B cell (primary cell): ENCODE results near the gene HS3ST6. TPM values are rescaled to one million over a fixed set of nuclear protein-coding genes. Genes with fewer than 3 reads are reported as not detected.

ENCODE experiments used
- ATAC-seq: fragments of 200-7000 bp; cut with Tn5 transposase; one replicate; pipeline ENCODE4 v1.10.0; 2021; ENCODE audit warnings: low read depth, mild to moderate bottlenecking, moderate number of reproducible peaks, moderate library complexity
- CTCF ChIA-PET: fragments of 350-600 bp; sonication (Branson Sonifier 250); formaldehyde crosslinking; loops from one replicate; lab custom pipeline; 2021; ENCODE audit warnings: antibody characterized with exemption, inconsistent platforms; lab: Charles Lee
- POLR2A ChIA-PET: fragments of 350-600 bp; sonication (Branson Sonifier 250); formaldehyde crosslinking; loops from one replicate; lab custom pipeline; 2021; ENCODE audit warnings: antibody characterized with exemption; lab: Charles Lee
- DNase-seq: peaks from one replicate; pipeline ENCODE4 v3.0.0; 2013
- H2AFZ ChIP-seq: 2 replicates; pipeline ENCODE4 v1.6.1; 2012; ENCODE audit warnings: mild to moderate bottlenecking, low read depth, low read length; ENCODE audit not compliant: insufficient read depth, poor library complexity, severe bottlenecking
- H3K27ac ChIP-seq, 2 donors: 1 replicate in 1 of 2; 2 replicates in 1 of 2; pipeline ENCODE4 v1.5.1; 2012 to 2013; ENCODE audit warnings: low read length in 2 of 2, mild to moderate bottlenecking in 2 of 2, moderate library complexity in 1 of 2
- H3K27me3 ChIP-seq, 4 experiments: fragments of 200-600 bp in 1 of 4; sonication (generic) in 1 of 4; replicated peaks in 1 of 4; 1 replicate in 2 of 4; 2 replicates in 2 of 4; pipeline versions ENCODE4 v1.6.1 to v1.7.0; 2013 to 2016; ENCODE audit warnings: low read length in 3 of 4, mild to moderate bottlenecking in 2 of 4, mixed read lengths in 1 of 4, moderate library complexity in 1 of 4; ENCODE audit not compliant: insufficient read depth in 4 of 4, control insufficient read depth in 3 of 4; ENCODE audit errors: control extremely low read depth in 1 of 4
- H3K36me3 ChIP-seq, 2 experiments: replicated peaks in 1 of 2; 1 replicate in 1 of 2; 2 replicates in 1 of 2; pipeline versions ENCODE4 v1.6.1 to v1.7.1; 2013; ENCODE audit warnings: low read length in 1 of 2; ENCODE audit not compliant: insufficient read depth in 2 of 2, control insufficient read depth in 1 of 2; ENCODE audit errors: control extremely low read depth in 1 of 2, extremely low read depth in 1 of 2
- H3K4me1 ChIP-seq, 2 donors: fragments of 200-600 bp in 1 of 2; sonication (generic) in 1 of 2; 1 replicate in 1 of 2; 2 replicates in 1 of 2; pipeline versions ENCODE4 v1.5.1 to v1.6.1; 2013 to 2017; ENCODE audit warnings: low read length in 2 of 2; ENCODE audit not compliant: control insufficient read depth in 2 of 2, insufficient read depth in 2 of 2
- H3K4me2 ChIP-seq: replicated peaks from 2 replicates; pipeline ENCODE3; 2012; ENCODE audit warnings: mild to moderate bottlenecking, low read depth, low read length; ENCODE audit not compliant: poor library complexity, severe bottlenecking
- H3K4me3 ChIP-seq, 5 experiments: fragments of 200-600 bp in 1 of 5; sonication (generic) in 1 of 5; 1 replicate in 3 of 5; 2 replicates in 2 of 5; pipeline versions ENCODE4 v1.5.1 to v1.7.0; 2011 to 2016; ENCODE audit warnings: low read length in 4 of 5, mild to moderate bottlenecking in 4 of 5, low read depth in 2 of 5, control low read depth in 1 of 5, moderate library complexity in 1 of 5; ENCODE audit not compliant: insufficient read depth in 1 of 5; ENCODE audit errors: control extremely low read depth in 1 of 5, extremely low read depth in 1 of 5
- H3K79me2 ChIP-seq: fragments of 200-600 bp; sonication (generic); one replicate; pipeline ENCODE4 v1.6.0; 2016; ENCODE audit warnings: low read length; ENCODE audit not compliant: control insufficient read depth, insufficient read depth
- H3K9ac ChIP-seq: fragments of 200-600 bp; sonication (generic); 2 replicates; pipeline ENCODE4 v1.6.1; 2017; ENCODE audit warnings: mild to moderate bottlenecking, low read length, moderate library complexity
- H3K9me3 ChIP-seq, 3 donors: one replicate each; pipeline versions ENCODE4 v1.6.1 to v1.7.1; 2013; ENCODE audit warnings: low read length in 2 of 3; ENCODE audit not compliant: control insufficient read depth in 2 of 3, insufficient read depth in 1 of 3; ENCODE audit errors: control extremely low read depth in 1 of 3
- H4K20me1 ChIP-seq: 2 replicates; pipeline ENCODE4 v1.6.0; 2012; ENCODE audit warnings: mild to moderate bottlenecking, low read length; ENCODE audit not compliant: insufficient read depth, control insufficient read depth, poor library complexity, severe bottlenecking
- H3K27ac Mint-ChIP-seq: one replicate; pipeline ENCODE4 v1.8.0; 2021; ENCODE audit warnings: mixed read lengths
- H3K27me3 Mint-ChIP-seq: one replicate; pipeline ENCODE4 v1.8.0; 2021; ENCODE audit warnings: mixed read lengths
- H3K4me1 Mint-ChIP-seq: one replicate; pipeline ENCODE4 v1.8.0; 2021; ENCODE audit warnings: mixed read lengths
- H3K4me3 Mint-ChIP-seq: one replicate; pipeline ENCODE4 v1.8.0; 2021; ENCODE audit warnings: mixed read lengths
- H3K9me3 Mint-ChIP-seq: one replicate; pipeline ENCODE4 v1.8.0; 2022; ENCODE audit warnings: mixed read lengths; ENCODE audit not compliant: insufficient read depth
- CTCF ChIP-seq: fragments of 200-600 bp; IDR thresholded peaks from one replicate; pipeline ENCODE4 v1.8.0; 2022; ENCODE audit warnings: antibody characterized with exemption, mild to moderate bottlenecking
- EZH2 ChIP-seq: IDR thresholded peaks from 2 replicates; pipeline ENCODE4 v1.6.1; 2012; ENCODE audit warnings: borderline replicate concordance, low read depth, mild to moderate bottlenecking, moderate library complexity, low read length; ENCODE audit not compliant: insufficient read depth, poor library complexity, severe bottlenecking
- WGBS: methylation state at CpG from one replicate; pipeline ENCODE4 v1.1.5; 2013; ENCODE audit warnings: missing lambda C conversion rate; ENCODE audit not compliant: insufficient coverage; 5-methylcytosine and 5-hydroxymethylcytosine counted together
- intact Hi-C: fragments of 100-400 bp; cut with micrococcal nuclease; formaldehyde crosslinking; loops from one replicate; pipeline ENCODE4 v1.10.0; 2022
- polyA plus RNA-seq: library from polyadenylated mRNA; depleted of rRNA; stranded (reverse); fragments of >200 nt; gene quantifications from 2 replicates; pipeline ENCODE4 v1.2.3, GENCODE V29; 2012
- total RNA-seq, 2 donors: library from RNA; stranded (reverse); fragments of 120-200 nt in 1 of 2; gene quantifications; 1 replicate in 1 of 2; 2 replicates in 1 of 2; pipeline versions ENCODE4 v1.2.3 to v1.2.4, GENCODE V29; 2013 to 2022

Gene HS3ST6
- total and polyA plus RNA-seq, 2 donors (not counting 1 experiment from before 2014, with no cell fraction given): not detected

- Mint-ChIP-seq H3K4me1 (no peaks in the 10 kb centered on the region), H3K9me3 (no peaks in the 10 kb centered on the region), H3K27me3 (peaks cover 22% of the 10 kb centered on the region), H3K4me3 (no peak overlapping the region), H3K27ac (no peak overlapping the region)
- 80% methylated on average over 2 of the region's 6 CpGs for WGBS
- H4K20me1 ChIP-seq: no peaks in the 10 kb centered on the region
- no peak overlapping the region for H3K4me3 ChIP-seq
- ATAC-seq (no peak), DNase-seq (no peak)
- no peak overlapping the region for H3K4me2 ChIP-seq
- POLR2A ChIA-PET: no interaction called here
- TF ChIP-seq CTCF: no peak
- no peaks in the 10 kb centered on the region for H3K4me1 ChIP-seq
- H3K9me3 ChIP-seq: no peaks in the 10 kb centered on the region
- H3K27me3 ChIP-seq: peaks cover 0 to 3% (median 2%) of the 10 kb centered on the region in 4 experiments
- CTCF ChIA-PET: interaction anchor here (0.7 kb wide), 1 partner anchor 63 kb away, joined by 3 read pairs; no protein-coding TSS in a partner anchor
- no peak overlapping the region for H3K27ac ChIP-seq
- no peaks in the 10 kb centered on the region for H3K36me3 ChIP-seq
- no peak overlapping the region for H2AFZ ChIP-seq
- intact Hi-C loops: loop anchor here (10.0 kb wide), 1 partner anchor 279 kb away; the partner anchor contains the start of gene RAB26
- H3K79me2 ChIP-seq: no peaks in the 10 kb centered on the region
- H3K9ac ChIP-seq: no peak overlapping the region
These were observed 52.1 kb downstream of the HS3ST6 start for GRCh38 chr16:1865902-1866690.

GRCh38 chr16:1863681-1864460 is 54.3 kb downstream of the HS3ST6 start:
- ATAC-seq (no peak), DNase-seq (peak; percentile 59)
- Histone ChIP-seq H3K36me3 (no peaks in the 10 kb centered on the region), H3K27me3 (peaks cover 0 to 13% (median 7%) of the 10 kb centered on the region in 4 experiments), H3K9ac (no peak overlapping the region), H3K79me2 (no peaks in the 10 kb centered on the region), H3K4me3 (no peak overlapping the region), H2AFZ (no peak overlapping the region), H3K27ac (no peak overlapping the region), H3K4me2 (no peak overlapping the region), H3K9me3 (no peaks in the 10 kb centered on the region), H4K20me1 (no peaks in the 10 kb centered on the region), H3K4me1 (no peaks in the 10 kb centered on the region)
- CTCF ChIA-PET: interaction anchor here (0.9 to 4.2 kb wide), 3 partner anchors 65 to 159 kb away, joined by 3 to 14 read pairs (median 4); partner anchors contain the start of genes NUBP2 and SPSB3
- Mint-ChIP-seq H3K4me3 (no peak overlapping the region), H3K27me3 (peaks cover 38% of the 10 kb centered on the region), H3K9me3 (no peaks in the 10 kb centered on the region), H3K4me1 (no peaks in the 10 kb centered on the region), H3K27ac (no peak overlapping the region)
- intact Hi-C loops: loop anchor here (10.0 kb wide), 1 partner anchor 281 kb away; the partner anchor contains the start of gene RAB26
- 22% methylated on average over 4 of the region's 4 CpGs for WGBS
- TF ChIP-seq EZH2: no peak
- peak; percentile 82 for TF ChIP-seq CTCF
- POLR2A ChIA-PET: no interaction called here
